Endothelial cell of umbilical vein (primary cell): ENCODE measurements around the gene CPED1.

Source experiments
- POLR2A ChIP-seq: IDR thresholded peaks from 2 replicates; pipeline ENCODE4 v1.6.1; 2012; ENCODE audit warnings: low read depth, mild to moderate bottlenecking, control low read depth, low read length
- TF ChIP-seq, protein P1 (sequence below), 2 donors: IDR thresholded peaks; 1 replicate in 1 of 2; 2 replicates in 1 of 2; pipeline ENCODE4 v1.5.1; 2011; ENCODE audit warnings: low read length in 2 of 2, mild to moderate bottlenecking in 2 of 2, moderate library complexity in 2 of 2, control low read depth in 1 of 2, inconsistent platforms in 1 of 2, low read depth in 1 of 2; ENCODE audit not compliant: insufficient read depth in 1 of 2; ENCODE audit errors: extremely low read depth in 1 of 2

DNA sequence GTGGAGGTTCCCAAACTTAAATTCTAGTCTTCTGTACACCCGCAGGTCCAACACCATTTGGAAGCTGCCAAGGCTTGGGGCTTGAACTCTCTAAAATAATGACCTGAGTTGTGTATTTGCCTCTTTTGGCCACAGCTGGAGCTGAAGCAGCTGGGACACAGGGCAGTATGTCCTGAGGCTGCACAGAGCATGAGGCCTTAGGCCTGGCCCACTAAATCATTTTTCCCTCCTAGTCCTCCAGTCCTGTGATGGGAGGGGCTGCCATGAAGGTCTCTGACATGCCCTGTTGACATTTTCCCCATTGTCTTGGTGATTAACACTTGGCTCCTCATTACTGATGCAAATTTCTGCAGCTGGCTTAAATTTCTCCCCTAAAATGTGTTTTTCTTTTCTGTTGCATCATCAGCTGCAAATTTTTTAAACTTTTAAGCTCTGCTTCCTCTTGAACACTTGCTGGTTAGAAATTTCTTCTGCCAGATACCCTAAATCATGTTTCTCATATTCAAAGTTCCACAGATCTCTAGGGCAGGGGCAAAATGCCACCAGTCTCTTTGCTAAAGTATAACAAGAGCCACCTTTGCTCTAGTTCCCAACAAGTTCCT lies 296.7 kb downstream of the CPED1 start:
- TF ChIP-seq, protein P1, sequence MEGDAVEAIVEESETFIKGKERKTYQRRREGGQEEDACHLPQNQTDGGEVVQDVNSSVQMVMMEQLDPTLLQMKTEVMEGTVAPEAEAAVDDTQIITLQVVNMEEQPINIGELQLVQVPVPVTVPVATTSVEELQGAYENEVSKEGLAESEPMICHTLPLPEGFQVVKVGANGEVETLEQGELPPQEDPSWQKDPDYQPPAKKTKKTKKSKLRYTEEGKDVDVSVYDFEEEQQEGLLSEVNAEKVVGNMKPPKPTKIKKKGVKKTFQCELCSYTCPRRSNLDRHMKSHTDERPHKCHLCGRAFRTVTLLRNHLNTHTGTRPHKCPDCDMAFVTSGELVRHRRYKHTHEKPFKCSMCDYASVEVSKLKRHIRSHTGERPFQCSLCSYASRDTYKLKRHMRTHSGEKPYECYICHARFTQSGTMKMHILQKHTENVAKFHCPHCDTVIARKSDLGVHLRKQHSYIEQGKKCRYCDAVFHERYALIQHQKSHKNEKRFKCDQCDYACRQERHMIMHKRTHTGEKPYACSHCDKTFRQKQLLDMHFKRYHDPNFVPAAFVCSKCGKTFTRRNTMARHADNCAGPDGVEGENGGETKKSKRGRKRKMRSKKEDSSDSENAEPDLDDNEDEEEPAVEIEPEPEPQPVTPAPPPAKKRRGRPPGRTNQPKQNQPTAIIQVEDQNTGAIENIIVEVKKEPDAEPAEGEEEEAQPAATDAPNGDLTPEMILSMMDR (IDR thresholded peaks at IDR 0.05; ENCODE audit: extremely low read depth in 1 of 2, insufficient read depth in 1 of 2, low read depth in 1 of 2, low read length in 2 of 2), result no peak
- TF ChIP-seq POLR2A, result no peak
